Measurements from ENCODE around the gene ARMS2.
A peak's percentile ranks its signal among the peaks of the same experiment; 100 is the strongest.

ARMS2 gene

DNA sequence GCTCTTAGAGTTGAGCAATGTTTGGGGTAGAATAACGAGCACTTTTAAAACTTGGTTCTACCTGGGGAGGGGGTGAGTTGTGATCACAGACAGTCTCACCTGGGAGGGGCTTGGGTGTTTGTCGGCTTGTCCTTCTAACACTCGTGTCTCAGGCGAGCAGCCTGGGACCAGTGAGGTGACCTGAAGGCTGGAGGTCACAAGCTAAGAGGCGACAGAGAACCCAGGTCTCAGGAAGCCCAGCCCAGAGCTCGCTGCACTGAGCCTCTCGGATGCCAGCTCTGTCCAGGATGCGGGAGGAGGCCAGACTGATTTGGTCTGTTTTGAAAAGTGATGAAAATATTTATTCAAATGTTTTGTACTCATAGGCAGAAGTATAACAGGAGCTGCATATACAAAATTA lies 18.7 kb downstream of the ARMS2 start:
- DNase-seq, result no peak

DNA sequence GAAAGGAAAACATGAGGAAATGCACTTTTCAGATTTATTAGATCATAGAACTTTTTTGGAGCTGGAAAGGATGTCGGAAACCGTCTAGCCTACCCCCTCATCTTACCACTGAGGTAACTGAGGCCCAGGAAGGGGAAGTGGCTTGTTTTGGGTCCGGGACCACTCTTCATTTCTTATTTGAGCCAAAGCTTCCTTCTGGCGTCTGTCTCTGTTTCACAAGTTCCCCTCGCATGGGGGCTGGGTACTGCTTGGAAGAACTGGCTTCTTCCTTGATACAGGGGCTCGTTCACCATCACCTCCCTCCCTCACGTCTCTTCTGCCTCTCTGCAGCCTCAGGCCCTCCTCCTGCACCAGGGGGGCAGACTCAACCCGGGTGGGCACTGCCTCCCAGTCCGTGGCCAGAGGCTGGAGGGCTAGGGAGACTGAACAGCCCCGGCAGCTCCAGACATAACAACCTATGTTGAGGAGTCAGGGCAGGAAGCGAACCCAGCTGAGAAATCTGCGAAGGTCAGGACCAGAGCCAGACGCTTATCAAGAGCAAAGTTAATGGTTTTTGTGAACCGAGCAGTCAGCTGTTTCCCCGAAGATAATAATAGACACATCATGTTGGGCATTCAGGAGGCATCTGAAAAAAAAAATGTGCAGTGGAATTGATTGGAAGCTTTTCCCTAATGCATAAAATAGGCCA lies 19.8 kb downstream of the ARMS2 start:
- DNase-seq, result peak; percentile 39

DNA sequence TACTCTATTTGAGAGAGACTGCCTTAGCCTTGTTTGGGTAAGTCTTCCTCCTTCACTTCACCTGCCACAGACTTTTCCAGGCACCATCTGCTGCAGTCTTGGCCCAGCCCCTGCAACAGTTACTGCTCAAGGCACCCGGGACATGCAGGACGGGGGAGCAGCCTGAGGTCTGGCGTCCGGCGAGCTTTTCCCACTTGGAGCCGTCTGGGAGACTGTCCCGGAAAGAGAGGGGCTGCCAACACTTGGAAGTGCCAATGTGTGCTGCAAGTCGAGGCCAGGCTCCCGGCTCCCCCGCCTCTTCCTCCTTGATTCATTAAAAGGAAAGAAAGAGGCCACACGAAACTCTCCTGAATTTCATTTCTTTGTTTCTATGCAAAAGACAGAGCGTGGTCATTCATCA lies 20.6 kb downstream of the ARMS2 start:
- DNase-seq, result no peak

DNA sequence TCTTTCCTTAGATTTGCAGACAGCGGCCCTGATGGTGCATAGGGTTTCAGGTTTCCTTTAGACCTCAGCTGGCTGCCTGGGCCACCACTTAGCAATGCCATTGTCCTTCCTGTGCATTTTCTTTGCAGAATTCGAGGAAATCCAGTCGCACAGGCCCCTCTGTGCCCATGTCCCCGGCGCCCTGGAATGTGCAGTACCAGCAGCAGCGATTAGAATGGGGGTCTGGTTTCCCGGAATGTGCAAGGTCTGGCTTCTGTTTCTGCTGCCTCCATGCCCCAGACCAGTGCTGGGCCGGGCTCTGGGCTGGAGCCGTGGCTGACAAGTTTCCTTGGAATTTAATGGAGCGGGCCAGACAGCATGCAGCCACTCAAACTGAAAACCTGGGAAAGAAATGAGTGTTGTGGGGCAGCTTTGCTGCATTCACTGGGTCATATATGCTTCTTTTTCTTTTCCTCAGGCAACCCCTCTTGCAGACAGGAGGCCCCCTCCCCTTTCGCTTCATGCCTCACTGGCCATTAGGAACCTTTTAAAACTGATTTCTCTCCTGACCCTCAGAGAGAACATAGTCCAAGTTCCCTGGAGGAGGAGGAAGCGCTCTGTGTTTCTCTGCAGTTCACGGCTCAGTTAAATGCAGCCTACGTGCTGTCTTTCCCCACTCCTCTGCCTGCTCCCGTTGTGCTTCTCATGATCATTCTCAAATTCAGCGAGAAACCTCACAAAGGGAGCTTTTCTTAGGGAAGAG lies 21.3 kb downstream of the ARMS2 start:
- peak; percentile 41 for DNase-seq

DNA sequence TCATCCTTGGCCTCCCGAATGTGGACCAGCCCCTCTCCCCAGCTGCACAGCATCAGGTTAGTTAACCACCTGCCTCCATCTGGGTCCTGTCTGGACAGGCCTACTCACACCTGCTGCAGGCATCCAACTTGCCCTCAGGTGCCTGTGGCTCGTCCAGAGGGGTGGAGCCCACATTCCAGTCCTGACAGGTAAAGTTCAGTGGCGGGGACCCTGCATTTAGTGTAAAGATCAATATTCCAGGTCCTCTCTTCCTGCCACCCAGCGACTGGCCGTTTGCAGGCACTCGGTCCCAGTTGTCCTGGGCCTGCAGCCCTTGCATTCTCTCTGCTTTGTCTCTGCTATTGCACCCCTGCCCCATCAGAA lies 21.9 kb downstream of the ARMS2 start:
- peak; percentile 90 for DNase-seq

DNA sequence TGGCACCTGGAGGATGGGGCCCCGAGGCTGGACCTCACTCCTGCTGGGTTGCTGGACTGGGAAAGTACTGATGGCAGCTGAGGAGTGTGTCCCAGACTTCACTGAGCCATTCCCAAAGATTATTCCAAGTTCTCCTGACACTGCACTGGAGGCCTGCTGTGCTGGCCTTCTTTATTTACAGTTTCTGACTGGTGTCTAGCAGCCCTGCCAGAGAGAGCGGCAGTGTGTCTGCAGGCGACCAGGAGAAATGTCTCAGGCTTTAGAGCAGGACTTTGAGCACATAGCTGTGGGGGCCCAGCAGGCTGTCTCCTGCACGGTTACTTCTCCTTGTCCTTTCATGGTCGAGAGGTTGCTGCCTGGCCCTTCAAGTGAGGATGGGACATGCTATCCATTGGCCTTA lies 23.0 kb downstream of the ARMS2 start:
- no peak for DNase-seq

DNA sequence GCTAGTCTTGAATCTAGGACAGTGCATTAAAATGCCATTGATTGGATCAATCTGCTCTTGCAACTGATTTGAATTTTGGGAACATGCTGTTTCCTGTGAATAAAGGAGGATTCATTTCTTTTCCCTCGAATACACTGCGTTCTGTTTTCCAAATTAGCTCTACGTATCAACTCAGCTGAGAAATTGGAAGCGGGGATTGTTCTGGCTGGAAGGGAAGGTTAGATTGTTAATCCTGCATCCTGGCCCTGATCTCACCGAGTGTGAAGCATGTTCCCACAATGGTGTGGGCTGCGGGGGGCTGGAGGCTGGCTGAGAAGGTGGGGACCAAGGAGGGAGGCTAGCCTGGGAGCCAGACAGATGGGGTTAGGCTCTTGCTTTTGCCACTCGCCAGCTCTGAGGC lies 24.5 kb downstream of the ARMS2 start:
- no peak for DNase-seq

DNA sequence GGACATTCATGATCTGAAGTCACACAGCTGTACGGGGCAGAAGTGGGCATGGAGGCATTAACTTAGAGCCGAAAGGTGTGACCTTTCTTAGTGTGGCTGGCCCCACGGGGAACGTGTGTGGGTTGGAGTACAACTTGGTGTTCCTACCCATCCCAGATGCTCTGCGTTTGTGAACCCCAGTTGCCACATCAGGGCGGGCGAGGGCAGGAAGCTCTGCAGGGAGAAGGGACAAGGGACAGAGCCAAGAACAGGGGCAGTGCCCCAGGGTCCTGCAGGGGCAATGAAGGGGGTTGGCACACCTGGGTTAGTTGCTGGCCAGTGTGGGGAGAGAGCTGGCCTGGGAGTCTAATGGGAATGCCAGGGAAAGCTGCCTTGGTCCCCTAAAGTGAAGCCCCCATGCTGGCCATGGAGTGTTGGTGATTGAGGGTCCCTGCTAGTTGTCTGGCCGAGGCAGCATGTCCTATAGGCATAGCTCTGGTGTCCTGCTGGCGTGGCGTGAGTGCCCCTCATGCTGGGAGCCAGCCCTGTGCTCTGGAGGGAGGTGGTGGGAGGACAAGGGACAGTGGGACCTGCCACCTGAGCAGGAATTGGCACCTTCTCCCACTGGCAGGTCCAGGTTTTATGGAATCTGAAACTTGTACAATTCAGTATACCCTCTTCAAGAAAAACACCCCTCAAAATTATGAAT lies 25.8 kb downstream of the ARMS2 start:
- no peak for DNase-seq

DNA sequence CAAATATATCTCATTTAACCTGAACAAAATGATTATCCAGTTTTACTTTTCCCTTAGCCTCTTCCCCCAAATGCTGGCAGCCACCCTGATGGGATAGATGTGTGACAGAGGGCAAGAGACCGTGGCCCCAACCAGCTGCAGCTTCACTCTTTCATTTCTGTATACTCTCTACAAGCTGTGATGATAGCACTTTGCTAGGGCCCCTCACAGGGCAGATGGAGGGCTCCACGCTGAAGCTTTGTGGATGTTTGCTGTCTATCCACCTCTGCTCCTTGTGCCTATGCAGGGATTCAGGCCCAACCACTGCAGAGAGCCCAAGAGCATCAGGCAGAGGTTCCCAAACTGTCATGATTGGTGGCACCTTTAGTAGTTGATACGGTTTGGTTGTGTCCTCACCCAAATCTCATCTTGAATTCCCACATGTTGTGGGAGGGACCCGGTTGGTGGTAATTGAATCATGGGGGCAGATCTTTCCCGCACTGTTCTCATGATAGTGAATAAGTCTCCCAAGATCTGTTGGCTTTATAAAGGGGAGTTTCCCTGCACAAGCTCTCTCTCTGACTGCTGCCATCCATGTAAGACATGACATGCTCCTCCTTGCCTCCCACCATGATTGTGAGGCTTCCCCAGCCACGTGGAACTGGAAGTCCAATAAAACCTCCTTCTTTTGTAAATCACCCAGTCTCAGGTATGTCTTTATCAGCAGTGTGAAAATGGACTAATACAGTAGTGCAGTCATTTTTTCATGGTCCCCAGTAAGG lies 27.0 kb downstream of the ARMS2 start:
- no peak for DNase-seq

DNA sequence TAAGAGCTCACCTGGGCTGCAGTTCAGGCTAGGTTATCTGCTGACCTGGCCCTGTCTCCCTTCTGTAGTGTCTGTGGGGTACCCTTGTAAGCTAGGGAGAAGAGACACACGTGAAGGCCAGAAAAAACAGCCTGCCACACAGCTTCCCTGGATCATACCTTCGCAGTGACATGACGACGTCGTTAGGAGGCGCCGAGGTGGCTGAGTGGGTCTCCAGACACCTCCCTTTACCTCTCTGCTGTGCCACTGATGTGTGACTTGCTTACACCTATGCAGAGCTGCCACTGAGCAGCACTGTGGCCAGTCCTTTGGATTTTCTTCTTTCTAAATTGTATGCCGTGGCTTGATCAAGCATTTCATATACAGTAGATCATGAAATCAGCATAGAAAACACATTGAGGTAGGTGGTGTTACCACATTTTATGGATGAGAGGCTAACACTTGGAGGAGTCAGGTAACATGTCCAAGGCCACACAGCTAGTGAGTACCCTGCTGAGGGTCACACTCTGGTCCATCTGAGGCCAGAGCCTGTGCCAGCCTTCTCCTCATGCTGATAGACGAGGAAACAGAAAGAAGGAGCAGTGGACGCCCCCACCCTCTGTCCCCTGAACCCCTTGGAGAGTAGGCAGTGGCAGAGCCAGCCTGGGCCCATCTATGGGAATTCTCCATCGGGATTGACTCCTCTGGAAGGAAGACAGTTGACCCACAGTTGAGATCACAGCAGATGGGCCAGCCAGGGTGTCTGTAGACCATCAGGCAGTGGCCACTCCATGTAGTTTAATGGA lies 30.0 kb downstream of the ARMS2 start:
- no peak for DNase-seq

DNA sequence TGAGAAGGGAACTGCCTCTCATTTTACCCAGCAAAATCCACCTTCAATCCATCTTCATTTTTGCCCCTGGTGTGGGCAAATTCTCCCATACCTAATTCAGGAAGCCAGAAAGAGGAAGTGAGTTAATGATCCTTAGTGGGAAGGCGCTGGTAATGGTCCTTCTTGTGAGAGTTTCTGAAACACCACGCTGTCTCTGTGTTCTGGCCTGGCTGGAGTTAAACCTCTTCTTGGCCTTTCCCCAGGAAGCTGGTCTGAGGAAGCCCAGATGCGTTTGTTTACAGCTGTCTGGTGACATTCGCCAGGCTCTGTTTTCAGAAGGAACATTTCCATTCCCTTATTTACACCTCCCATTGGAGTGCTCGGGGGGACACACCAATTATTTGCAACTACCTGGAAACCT lies 31.2 kb downstream of the ARMS2 start:
- no peak for DNase-seq

DNA sequence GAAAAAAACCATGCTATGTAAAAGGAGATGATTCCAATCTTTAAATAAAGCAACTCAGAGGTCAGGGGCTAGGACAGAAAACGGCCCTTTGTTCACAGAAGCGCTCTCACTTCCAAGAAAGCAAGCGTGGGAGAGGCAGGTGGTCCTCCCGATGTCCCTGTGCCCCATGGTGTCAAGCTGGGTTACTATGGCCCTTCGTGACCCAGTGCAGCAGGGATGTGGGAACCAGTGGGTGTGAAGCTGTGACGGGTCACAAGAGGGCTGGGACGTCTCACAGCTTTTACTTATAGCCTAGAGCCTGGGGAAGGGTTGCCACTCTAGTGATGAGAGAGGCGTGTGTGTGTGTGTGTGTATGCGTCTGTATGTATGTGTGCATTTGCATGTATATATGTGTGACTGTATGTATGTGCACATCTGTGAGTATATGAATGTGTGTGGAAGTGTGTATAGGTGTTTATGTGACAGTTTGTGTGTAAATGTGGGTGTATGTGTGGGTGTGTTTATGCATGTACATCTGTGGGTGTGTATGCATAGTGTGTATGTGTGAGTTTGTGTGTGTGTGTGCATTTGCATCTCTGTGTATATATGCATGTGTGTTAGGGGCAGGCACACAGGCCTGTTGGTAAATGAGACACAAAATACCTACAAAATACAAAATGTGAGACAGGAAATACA lies 32.1 kb downstream of the ARMS2 start:
- no peak for DNase-seq

DNA sequence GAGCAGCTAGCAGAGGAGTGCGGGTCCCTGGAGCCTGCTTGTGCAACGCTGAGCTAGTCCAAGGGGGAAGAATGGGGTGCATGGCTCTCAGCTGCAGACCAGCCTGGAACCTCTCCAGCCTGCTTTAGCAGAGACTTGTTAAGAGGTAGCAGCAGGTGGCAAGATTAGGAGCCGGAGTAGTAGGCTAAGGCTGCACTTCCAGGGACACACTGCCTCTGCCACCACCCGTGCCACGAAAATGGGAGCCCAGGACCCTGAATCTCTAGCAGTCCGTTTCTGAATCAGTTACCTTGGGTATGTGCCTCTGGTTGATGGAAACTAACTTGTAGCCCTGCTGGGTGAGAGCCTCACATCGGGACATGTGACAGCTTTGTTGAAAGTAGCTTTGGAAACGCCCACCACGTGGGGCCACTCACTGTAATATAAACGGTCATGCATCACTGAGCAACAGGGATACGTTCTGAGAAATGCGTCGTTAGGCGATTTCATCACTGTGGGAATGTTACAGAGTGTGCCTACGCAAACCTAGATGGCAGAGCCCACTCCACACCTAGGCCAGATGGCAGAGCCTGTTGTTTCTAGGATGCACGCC lies 32.8 kb downstream of the ARMS2 start:
- peak; percentile 59 for DNase-seq

DNA sequence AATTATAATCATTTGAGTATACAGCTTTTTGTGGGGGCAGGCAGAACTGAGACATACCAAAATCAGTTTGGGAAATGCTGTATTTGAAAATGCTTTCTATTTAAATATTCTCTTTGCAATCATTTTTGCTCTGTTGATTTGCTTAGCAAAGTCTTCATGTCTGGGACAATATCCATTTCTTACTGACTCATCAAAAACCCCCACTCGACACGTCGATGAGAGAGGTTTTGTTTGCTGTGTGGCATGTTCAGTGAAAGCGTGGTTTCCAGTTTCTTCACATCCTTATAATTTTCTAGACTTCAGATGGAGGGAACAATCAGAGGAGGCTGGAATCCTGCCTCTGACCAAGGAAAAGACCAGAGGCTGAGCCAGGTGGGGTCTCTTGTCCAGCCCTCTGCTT lies 35.8 kb downstream of the ARMS2 start:
- DNase-seq, result no peak

DNA sequence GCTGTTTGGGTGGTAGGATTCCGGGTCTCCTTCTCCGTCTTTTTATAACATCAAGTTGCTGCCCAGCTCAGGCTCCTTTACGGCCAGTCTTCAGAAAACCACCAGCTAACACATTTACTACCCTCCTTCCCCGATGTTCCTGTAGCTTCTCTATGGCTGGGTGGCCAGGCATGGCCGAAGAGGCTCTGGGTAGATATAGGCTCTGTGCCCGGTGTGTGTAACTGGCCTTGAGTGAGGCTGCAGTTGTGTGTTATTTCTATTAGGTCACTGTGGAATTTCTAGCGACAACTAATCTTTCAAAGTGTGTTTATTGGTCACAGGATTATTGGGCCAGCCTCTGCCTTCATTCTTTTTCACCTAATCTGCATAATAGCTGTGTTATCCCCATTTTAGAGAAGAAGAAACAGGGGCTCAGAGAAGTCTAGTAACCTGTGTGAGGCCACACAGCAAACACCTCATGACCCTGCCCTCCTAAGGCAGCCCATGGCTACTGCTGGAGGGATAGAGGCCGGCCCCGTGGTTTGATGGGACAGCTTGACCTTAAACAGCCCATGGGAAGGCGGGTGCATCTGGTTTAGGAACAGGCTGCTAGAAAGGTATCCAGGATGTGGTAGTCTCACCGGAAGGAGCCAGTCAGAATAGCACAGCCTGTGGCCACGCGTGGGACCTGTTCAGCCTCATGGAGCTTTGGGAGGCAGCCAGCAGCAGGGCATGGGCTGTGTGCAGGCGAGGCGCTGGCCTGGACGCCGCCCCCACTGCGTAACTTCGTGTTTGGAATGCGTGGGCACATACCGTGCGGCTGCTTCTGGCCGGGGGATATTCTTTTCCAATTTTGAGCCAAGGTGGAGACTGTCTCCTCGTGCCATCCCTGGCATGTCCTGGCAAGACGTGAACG lies 36.6 kb downstream of the ARMS2 start:
- no peak for DNase-seq

DNA sequence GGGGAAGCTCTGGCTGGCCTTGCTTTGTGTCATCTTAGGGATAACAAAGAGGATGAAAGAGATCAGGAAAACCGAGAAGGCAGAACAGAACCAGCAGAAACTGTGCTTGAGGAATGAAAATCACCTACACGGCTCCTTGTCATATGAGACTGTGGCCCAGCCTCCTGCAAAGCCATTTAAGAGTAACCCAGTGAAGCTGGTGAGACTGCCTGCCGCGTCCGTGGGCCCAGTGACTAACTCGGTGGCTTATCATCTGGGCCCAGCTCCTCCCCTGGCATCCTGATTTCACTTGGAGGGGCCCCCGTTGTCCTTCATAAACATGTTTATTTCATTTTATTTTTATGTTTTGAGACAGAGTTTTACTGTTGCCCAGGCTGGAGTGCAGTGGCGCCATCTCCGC lies 37.6 kb downstream of the ARMS2 start:
- no peak for DNase-seq

DNA sequence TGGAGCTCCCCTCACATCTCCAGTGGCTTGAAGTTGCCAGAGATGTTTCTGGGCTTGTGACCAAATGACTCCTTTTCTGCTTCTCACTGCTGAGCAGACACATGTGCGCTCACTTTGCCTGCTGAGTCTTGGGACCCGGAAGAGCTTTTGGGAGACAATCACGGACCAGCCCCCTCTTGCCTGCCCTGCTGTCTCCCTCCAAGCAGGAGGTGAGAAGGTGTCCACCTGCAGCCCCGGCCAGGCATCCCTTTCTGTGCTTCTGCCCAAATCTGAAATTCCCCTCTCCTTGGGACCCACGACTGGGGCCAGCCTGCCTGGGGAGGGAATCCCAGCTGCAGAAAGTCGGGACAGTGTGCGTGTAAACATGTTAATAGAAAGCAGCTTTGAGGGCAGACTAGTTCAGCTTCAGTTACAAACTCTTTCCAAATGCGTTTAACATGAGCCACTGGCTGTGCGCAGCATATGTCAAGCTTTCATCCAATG lies 38.6 kb downstream of the ARMS2 start:
- no peak for DNase-seq

DNA sequence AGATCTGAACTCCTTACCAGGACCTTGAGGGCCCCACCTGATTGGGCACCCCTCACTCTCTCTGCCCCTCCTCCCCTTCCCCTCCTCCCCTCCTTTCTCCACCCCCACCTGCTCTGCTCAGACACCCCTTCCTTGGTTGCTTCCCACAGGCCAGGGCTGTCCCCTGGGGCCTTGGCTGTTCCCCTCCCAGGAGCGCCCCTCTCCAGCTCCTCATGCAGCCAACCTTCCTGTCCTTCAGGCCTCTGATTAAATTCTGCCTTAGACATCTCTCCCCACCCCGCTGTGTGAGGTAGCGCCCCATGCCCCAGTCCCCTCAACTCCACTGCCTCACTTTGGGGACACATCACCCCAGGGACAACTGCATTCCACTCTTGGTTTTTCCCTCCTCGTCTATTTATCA lies 39.3 kb downstream of the ARMS2 start:
- DNase-seq, result no peak

DNA sequence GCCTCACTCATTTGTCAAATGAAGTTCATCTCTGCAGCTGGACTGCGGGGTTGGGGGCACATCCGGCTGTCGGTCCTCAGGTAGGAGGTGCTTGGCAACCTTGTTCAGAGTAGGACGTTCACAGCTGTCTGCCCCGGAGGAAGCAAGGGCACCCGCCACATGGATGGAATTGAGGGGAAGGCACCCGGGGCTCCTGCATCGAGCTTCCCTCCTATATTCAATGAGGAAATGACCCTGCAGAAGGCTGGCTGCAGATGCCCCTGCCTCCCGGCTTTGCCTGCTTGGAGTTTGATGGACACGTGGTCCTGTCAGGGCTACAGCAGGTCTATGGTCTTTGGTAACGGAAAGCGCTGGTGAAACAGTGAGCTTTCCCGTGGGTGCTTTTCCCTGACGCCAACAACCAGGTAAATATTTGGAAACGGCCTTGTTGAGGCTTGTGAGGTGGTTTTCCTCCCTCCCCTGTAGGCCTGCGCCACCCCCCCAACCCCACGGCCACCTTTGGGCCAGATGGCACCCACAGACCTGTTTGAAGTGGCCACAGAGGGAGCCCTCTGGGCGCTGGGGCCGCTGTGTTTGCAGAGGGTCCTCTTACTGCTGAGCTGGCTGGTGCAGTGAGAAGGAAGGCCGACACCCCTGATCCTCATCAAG lies 39.8 kb downstream of the ARMS2 start:
- no peak for DNase-seq

DNA sequence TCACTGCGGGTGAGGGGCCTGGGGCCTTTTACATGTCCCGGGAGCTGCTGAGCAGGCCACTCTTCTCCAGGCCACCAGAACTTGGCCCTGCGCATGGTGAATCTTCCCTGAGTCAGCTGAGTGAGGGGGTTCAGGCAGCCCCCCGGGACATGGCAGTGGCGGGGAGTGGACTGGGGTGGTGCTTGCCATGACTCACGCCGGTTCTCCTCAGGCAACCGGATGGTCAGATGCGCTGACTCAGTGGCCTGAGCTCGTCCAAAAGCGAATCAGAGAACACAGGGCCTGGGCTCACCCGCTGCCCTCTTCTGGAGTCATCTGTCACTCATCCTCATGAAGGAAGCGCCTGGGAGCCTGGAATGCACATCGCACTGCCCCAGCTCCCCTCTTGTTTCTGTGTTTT lies 40.4 kb downstream of the ARMS2 start:
- DNase-seq, result no peak
